K562 (cell line): ENCODE measurements around the gene SARS1.

Experiments used
- CCAR2 ChIP-seq: fragments of 200-400 bp; formaldehyde crosslinking; IDR thresholded peaks from 2 replicates; pipeline ENCODE4 v1.6.1; 2017; ENCODE audit warnings: mild to moderate bottlenecking, low read depth, low read length
- CEBPB ChIP-seq: fragments of 450-650 bp; IDR thresholded peaks from 2 replicates; pipeline ENCODE4 v1.6.1; 2016; ENCODE audit warnings: missing genetic modification characterization, missing compliant biosample characterization
- HDAC6 ChIP-seq: IDR thresholded peaks from 2 replicates; pipeline ENCODE4 v1.6.1; 2012; ENCODE audit warnings: low read depth, mild to moderate bottlenecking, control low read depth, inconsistent platforms, low read length, moderate library complexity
- MEF2D ChIP-seq: conservative IDR thresholded peaks from 2 replicates; pipeline ENCODE4 v1.6.1; 2016; ENCODE audit warnings: low read depth, missing genetic modification characterization, missing compliant biosample characterization
- ZKSCAN1 ChIP-seq: fragments of 150-350 bp; IDR thresholded peaks from 2 replicates; pipeline ENCODE4 v1.6.1; 2016; ENCODE audit warnings: low read depth, low read length
- ZNF324 ChIP-seq: fragments of 250-450 bp; sonication (Bioruptor Pico); IDR thresholded peaks from 2 replicates; pipeline ENCODE4 v1.4.0; 2020; ENCODE audit warnings: mild to moderate bottlenecking
- TF ChIP-seq, protein P1 (sequence below): fragments of 250-450 bp; sonication (Bioruptor Pico); IDR thresholded peaks from 2 replicates; pipeline ENCODE4 v1.5.0; 2021
- TF ChIP-seq, protein P2 (sequence below): sonication (generic); formaldehyde crosslinking; IDR thresholded peaks from 2 replicates; pipeline ENCODE4 v1.8.0; 2022; ENCODE audit warnings: mild to moderate bottlenecking, missing genetic modification reagents

DNA sequence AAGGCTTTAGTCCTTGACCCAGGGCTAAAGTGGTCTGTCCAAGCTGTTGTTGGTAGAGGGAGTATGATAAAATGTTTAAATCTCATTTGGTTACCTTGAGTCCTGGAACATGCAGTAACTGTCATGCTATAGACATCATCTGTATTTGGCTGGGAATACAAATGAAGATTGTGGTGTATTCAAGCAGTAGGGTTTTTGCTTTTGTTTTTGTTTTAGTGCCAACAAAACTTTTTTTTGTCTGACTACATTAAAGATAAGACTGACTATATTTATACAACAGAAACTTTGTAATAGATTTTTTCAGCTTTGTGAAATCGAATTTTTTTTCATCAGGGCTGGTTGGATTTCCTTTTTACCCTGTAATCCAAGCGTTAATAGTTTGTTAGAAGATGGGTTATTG lies 7.4 kb upstream of the SARS1 start:
- TF ChIP-seq CEBPB (tag) (no peak), CCAR2 (no peak), MEF2D (no peak), HDAC6 (no peak), ZNF324 (CRISPR knock-in tag) (no peak), ZKSCAN1 (no peak)
- TF ChIP-seq, protein P1, sequence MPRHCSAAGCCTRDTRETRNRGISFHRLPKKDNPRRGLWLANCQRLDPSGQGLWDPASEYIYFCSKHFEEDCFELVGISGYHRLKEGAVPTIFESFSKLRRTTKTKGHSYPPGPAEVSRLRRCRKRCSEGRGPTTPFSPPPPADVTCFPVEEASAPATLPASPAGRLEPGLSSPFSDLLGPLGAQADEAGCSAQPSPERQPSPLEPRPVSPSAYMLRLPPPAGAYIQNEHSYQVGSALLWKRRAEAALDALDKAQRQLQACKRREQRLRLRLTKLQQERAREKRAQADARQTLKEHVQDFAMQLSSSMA (CRISPR knock-in tag): no peak
- TF ChIP-seq, protein P2, sequence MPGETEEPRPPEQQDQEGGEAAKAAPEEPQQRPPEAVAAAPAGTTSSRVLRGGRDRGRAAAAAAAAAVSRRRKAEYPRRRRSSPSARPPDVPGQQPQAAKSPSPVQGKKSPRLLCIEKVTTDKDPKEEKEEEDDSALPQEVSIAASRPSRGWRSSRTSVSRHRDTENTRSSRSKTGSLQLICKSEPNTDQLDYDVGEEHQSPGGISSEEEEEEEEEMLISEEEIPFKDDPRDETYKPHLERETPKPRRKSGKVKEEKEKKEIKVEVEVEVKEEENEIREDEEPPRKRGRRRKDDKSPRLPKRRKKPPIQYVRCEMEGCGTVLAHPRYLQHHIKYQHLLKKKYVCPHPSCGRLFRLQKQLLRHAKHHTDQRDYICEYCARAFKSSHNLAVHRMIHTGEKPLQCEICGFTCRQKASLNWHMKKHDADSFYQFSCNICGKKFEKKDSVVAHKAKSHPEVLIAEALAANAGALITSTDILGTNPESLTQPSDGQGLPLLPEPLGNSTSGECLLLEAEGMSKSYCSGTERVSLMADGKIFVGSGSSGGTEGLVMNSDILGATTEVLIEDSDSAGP: no peak
